ENCODE results near the gene CTBP2. TPM values are rescaled to one million over a fixed set of nuclear protein-coding genes. Genes with fewer than 3 reads are reported as not detected.

CTBP2 gene
- polyA plus RNA-seq, 1 donor (not counting 4 experiments of a cell fraction or from before 2014, with no cell fraction given), result 76.0 TPM

DNA sequence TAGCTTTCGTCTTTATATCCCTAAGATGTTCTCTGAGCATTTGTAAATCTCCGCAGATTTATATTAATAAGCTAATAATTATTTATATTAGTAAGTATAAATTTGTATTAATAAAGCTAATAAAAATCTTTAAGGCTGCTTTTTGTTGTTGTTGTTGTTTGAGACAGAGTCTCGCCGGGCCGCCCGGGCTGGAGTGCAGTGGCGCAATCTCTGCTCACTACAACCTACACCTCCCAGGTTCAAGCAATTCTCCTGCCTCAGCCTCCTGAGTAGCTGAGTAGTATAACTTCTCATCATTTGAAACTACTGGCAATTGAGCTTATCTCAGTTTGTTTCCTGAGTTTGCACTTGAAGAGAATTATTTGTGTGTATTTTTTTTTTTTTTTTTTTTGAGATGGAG lies 223.6 kb downstream of the CTBP2 start:
- Histone ChIP-seq H3K27ac (ENCODE audit: control insufficient read depth, insufficient read depth, low read length) (no peak overlapping the region), H3K79me2 (ENCODE audit: control insufficient read depth, insufficient read depth, low read length) (peaks cover 73% of the 10 kb centered on the region), H3K4me1 (ENCODE audit: control insufficient read depth, extremely low read depth, insufficient read depth, low read length) (peaks cover 7% of the 10 kb centered on the region), H3K36me3 (ENCODE audit: control insufficient read depth in 2 of 2, extremely low read depth in 1 of 2, insufficient read depth in 2 of 2, low read length in 2 of 2) (no peaks in the 10 kb centered on the region), H3K4me3 (ENCODE audit: control insufficient read depth in 2 of 3, extremely low read depth in 1 of 3, insufficient read depth in 2 of 3, low read depth in 1 of 3, low read length in 3 of 3) (no peak overlapping the region), H3K4me2 (ENCODE audit: control insufficient read depth, extremely low read depth, insufficient read depth, low read depth, low read length) (no peak overlapping the region), H3K27me3 (ENCODE audit: control insufficient read depth, extremely low read depth, insufficient read depth, low read length) (no peaks in the 10 kb centered on the region), H3K9ac (ENCODE audit: control insufficient read depth, extremely low read depth, insufficient read depth, low read length) (no peak overlapping the region), H2AFZ (ENCODE audit: control insufficient read depth, low read length) (no peak overlapping the region), H4K20me1 (ENCODE audit: control insufficient read depth, extremely low read depth, insufficient read depth, low read length) (peaks cover 8% of the 10 kb centered on the region), H3K9me3 (ENCODE audit: control insufficient read depth, low read depth, low read length) (no peaks in the 10 kb centered on the region), H3K9me1 (ENCODE audit: control insufficient read depth, extremely low read depth, insufficient read depth, low read length) (no peaks in the 10 kb centered on the region)
- FAIRE-seq (no peak), DNase-seq (ENCODE audit: low read depth, low spot score) (no peak)
- dilution Hi-C loops (cut with MboI; ENCODE audit: extremely low pct_ligation_motif_present, low sequenced_read_pairs), result no loop called here
- TF ChIP-seq, protein P1, sequence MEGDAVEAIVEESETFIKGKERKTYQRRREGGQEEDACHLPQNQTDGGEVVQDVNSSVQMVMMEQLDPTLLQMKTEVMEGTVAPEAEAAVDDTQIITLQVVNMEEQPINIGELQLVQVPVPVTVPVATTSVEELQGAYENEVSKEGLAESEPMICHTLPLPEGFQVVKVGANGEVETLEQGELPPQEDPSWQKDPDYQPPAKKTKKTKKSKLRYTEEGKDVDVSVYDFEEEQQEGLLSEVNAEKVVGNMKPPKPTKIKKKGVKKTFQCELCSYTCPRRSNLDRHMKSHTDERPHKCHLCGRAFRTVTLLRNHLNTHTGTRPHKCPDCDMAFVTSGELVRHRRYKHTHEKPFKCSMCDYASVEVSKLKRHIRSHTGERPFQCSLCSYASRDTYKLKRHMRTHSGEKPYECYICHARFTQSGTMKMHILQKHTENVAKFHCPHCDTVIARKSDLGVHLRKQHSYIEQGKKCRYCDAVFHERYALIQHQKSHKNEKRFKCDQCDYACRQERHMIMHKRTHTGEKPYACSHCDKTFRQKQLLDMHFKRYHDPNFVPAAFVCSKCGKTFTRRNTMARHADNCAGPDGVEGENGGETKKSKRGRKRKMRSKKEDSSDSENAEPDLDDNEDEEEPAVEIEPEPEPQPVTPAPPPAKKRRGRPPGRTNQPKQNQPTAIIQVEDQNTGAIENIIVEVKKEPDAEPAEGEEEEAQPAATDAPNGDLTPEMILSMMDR (optimal IDR thresholded peaks at IDR 0.05 in 1 of 3, IDR thresholded peaks at IDR 0.05 in 1 of 3, conservative IDR thresholded peaks at IDR 0.05 in 1 of 3; ENCODE audit: extremely low read depth in 1 of 3, insufficient read depth in 2 of 3, low read length in 3 of 3), result no peak
- no peak for TF ChIP-seq EZH2 (IDR thresholded peaks at IDR 0.05; ENCODE audit: low read length)

DNA sequence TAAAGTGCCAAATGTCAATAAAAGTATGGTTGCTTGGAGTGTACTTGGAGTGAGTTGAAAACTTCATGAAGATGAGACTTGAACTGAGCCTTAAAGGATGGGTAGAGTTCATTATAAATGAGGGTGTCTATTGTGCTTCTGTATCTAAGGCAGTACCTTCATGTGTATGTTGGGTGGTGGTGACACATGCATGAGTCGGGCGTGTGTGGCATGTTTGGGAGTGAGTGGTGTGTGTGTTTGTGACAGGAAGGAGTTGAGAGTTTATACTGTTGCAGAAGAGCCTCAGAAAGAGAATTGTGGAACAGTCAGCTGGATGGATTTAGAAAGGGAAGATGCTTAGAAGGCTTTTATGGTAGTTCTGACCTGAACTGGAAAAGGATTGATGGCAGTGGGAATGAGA lies 224.4 kb downstream of the CTBP2 start:
- Histone ChIP-seq H3K4me3 (ENCODE audit: control insufficient read depth in 2 of 3, extremely low read depth in 1 of 3, insufficient read depth in 2 of 3, low read depth in 1 of 3, low read length in 3 of 3) (no peak overlapping the region), H3K9me3 (ENCODE audit: control insufficient read depth, low read depth, low read length) (no peaks in the 10 kb centered on the region), H3K27ac (ENCODE audit: control insufficient read depth, insufficient read depth, low read length) (no peak overlapping the region), H3K9me1 (ENCODE audit: control insufficient read depth, extremely low read depth, insufficient read depth, low read length) (no peaks in the 10 kb centered on the region), H2AFZ (ENCODE audit: control insufficient read depth, low read length) (no peak overlapping the region), H4K20me1 (ENCODE audit: control insufficient read depth, extremely low read depth, insufficient read depth, low read length) (peaks cover 8% of the 10 kb centered on the region), H3K27me3 (ENCODE audit: control insufficient read depth, extremely low read depth, insufficient read depth, low read length) (no peaks in the 10 kb centered on the region), H3K4me2 (ENCODE audit: control insufficient read depth, extremely low read depth, insufficient read depth, low read depth, low read length) (no peak overlapping the region), H3K79me2 (ENCODE audit: control insufficient read depth, insufficient read depth, low read length) (peaks cover 80% of the 10 kb centered on the region), H3K36me3 (ENCODE audit: control insufficient read depth in 2 of 2, extremely low read depth in 1 of 2, insufficient read depth in 2 of 2, low read length in 2 of 2) (no peaks in the 10 kb centered on the region), H3K4me1 (ENCODE audit: control insufficient read depth, extremely low read depth, insufficient read depth, low read length) (peaks cover 7% of the 10 kb centered on the region), H3K9ac (ENCODE audit: control insufficient read depth, extremely low read depth, insufficient read depth, low read length) (no peak overlapping the region)
- FAIRE-seq, result peak; percentile 41
- no peak for DNase-seq (ENCODE audit: low read depth, low spot score)
- TF ChIP-seq, protein P1 (optimal IDR thresholded peaks at IDR 0.05 in 1 of 3, IDR thresholded peaks at IDR 0.05 in 1 of 3, conservative IDR thresholded peaks at IDR 0.05 in 1 of 3; ENCODE audit: extremely low read depth in 1 of 3, insufficient read depth in 2 of 3, low read length in 3 of 3), result no peak
- no peak for TF ChIP-seq EZH2 (IDR thresholded peaks at IDR 0.05; ENCODE audit: low read length)
- dilution Hi-C loops (cut with MboI; ENCODE audit: extremely low pct_ligation_motif_present, low sequenced_read_pairs), result no loop called here

Small RNAs within 50 kb of the gene (small RNA-seq; reads per million reads assigned to genes)
- 0 reads per million in 3 experiments for gene MIR4296 (ENCODE audit: insufficient read length in 3 of 3, low read depth in 3 of 3, low replicate concordance in 1 of 3)
- 0 reads per million in 3 experiments for gene MRPS21P6 (ENCODE audit: insufficient read length in 3 of 3, low read depth in 3 of 3, low replicate concordance in 1 of 3)

Other genes with a start within 250 kb of the CTBP2 start
- 6.9 to 9.3 TPM (median 7.4 TPM) in 3 replicates for gene ZRANB1, start 218.4 kb downstream of the CTBP2 start, polyA plus RNA-seq

All from keratinocyte (primary cell).